K562 (cell line): ENCODE data around the gene SHC1. TPM values are rescaled to one million over a fixed set of nuclear protein-coding genes. Genes with fewer than 3 reads are reported as not detected.

Experiments used
- ATF4 ChIP-seq: fragments of 450-650 bp; formaldehyde crosslinking; IDR thresholded peaks from 2 replicates; pipeline ENCODE4 v1.4.0; 2022; ENCODE audit warnings: mild to moderate bottlenecking, moderate library complexity
- BRD9 ChIP-seq: fragments of 450-650 bp; IDR thresholded peaks from 2 replicates; pipeline ENCODE4 v1.6.1; 2018; ENCODE audit warnings: low read depth; ENCODE audit not compliant: partially characterized antibody
- CBX3 ChIP-seq, 2 experiments: IDR thresholded peaks; 1 replicate in 1 of 2; 2 replicates in 1 of 2; pipeline ENCODE4 v1.6.1; 2012; ENCODE audit warnings: inconsistent platforms in 2 of 2, low read length in 2 of 2, borderline replicate concordance in 1 of 2, control low read depth in 1 of 2
- DEAF1 ChIP-seq: fragments of 450-650 bp; formaldehyde crosslinking; IDR thresholded peaks from 2 replicates; pipeline ENCODE4 v1.4.0; 2020; ENCODE audit warnings: mild to moderate bottlenecking, moderate library complexity
- EP300 ChIP-seq: IDR thresholded peaks from 2 replicates; pipeline ENCODE4 v1.6.1; 2012; ENCODE audit warnings: low read length, improper control_type of control experiment
- FOXK1 ChIP-seq: sonication (generic); formaldehyde crosslinking; IDR thresholded peaks from 2 replicates; pipeline ENCODE4 v1.8.0; 2022; ENCODE audit warnings: missing genetic modification reagents, mild to moderate bottlenecking, borderline replicate concordance
- HOMEZ ChIP-seq: fragments of 250-450 bp; sonication (Bioruptor Pico); IDR thresholded peaks from 2 replicates; pipeline ENCODE4 v1.4.0; 2020; ENCODE audit warnings: mild to moderate bottlenecking, moderate library complexity
- IRF2 ChIP-seq: sonication (generic); formaldehyde crosslinking; IDR thresholded peaks from 2 replicates; pipeline ENCODE4 v1.8.1; 2022; ENCODE audit warnings: mild to moderate bottlenecking, missing genetic modification reagents
- KHSRP ChIP-seq: fragments of 450-650 bp; IDR thresholded peaks from 2 replicates; pipeline ENCODE4 v1.6.1; 2017
- NFRKB ChIP-seq: fragments of 450-650 bp; IDR thresholded peaks from 2 replicates; pipeline ENCODE4 v1.6.1; 2016; ENCODE audit warnings: low read depth
- POLR2G ChIP-seq: fragments of 200-400 bp; formaldehyde crosslinking; IDR thresholded peaks from 2 replicates; pipeline ENCODE4 v1.6.1; 2017; ENCODE audit warnings: low read depth, mild to moderate bottlenecking, antibody characterized with exemption, low read length, moderate library complexity
- PREB ChIP-seq: sonication (generic); formaldehyde crosslinking; IDR thresholded peaks from 2 replicates; pipeline ENCODE4 v1.8.1; 2023; ENCODE audit warnings: mild to moderate bottlenecking, missing genetic modification reagents
- SMAD1 ChIP-seq: fragments of 150-350 bp; IDR thresholded peaks from 2 replicates; pipeline ENCODE4 v1.6.1; 2014; ENCODE audit warnings: low read length, low read depth; ENCODE audit not compliant: partially characterized antibody
- TCF15 ChIP-seq: fragments of 250-450 bp; sonication (Bioruptor Pico); IDR thresholded peaks from 2 replicates; pipeline ENCODE4 v1.8.0; 2022; ENCODE audit warnings: moderate library complexity, mild to moderate bottlenecking, inconsistent platforms
- TFAM ChIP-seq: fragments of 250-450 bp; sonication (Bioruptor Pico); conservative IDR thresholded peaks from 2 replicates; pipeline ENCODE4 v1.5.0; 2021; ENCODE audit warnings: mild to moderate bottlenecking, moderate library complexity
- ZNF146 ChIP-seq: IDR thresholded peaks from one replicate; pipeline ENCODE4 v1.6.1; 2018; ENCODE audit warnings: missing compliant biosample characterization; ENCODE audit not compliant: unreplicated experiment
- ZNF277 ChIP-seq: fragments of 250-450 bp; sonication (Bioruptor Pico); IDR thresholded peaks from 2 replicates; pipeline ENCODE4 v1.8.0; 2022; ENCODE audit warnings: inconsistent platforms, mild to moderate bottlenecking, moderate library complexity, borderline replicate concordance
- polyA plus RNA-seq, 8 experiments: library from polyadenylated mRNA; depleted of rRNA in 4 of 8; stranded (reverse) in 5 of 8; unstranded in 3 of 8; fragments of >200 nt; fragmentation: Nextera tagmentation in 2 of 8; fragmentation: Illumina TruSeq in 1 of 8; extraction: Ambion mirVana in 2 of 8; extraction: Trizol in 1 of 8; gene quantifications; 2 replicates each; pipeline versions ENCODE4 v1.2.1 to v1.2.3, GENCODE V29; 2011 to 2014; ENCODE audit warnings: inconsistent platforms in 1 of 8, missing spikeins in 1 of 8
- total RNA-seq, 7 experiments: library from RNA; depleted of rRNA in 6 of 7; stranded (reverse); fragments of >200 nt in 6 of 7; fragmentation: Illumina TruSeq in 2 of 7; extraction: Trizol in 2 of 7; gene quantifications; 2 replicates each; pipeline versions ENCODE4 v1.2.1 to v1.2.3, GENCODE V29; 2011 to 2021; ENCODE audit warnings: low replicate concordance in 1 of 7
- TF ChIP-seq, protein P1 (sequence below), 2 experiments: fragments of 200-800 bp in 1 of 2; sonication (Bioruptor generic) in 1 of 2; sonication (generic) in 1 of 2; formaldehyde crosslinking in 1 of 2; IDR thresholded peaks in 1 of 2; conservative IDR thresholded peaks in 1 of 2; 2 replicates each; pipeline versions ENCODE4 v1.5.0 to v1.6.1; 2016 to 2020; ENCODE audit warnings: missing compliant biosample characterization in 1 of 2, missing genetic modification characterization in 1 of 2, missing genetic modification reagents in 1 of 2

SHC1 gene
- total and polyA plus RNA-seq, 9 of the 15 experiments (the other 6 are each of a cell fraction or from before 2014, with no cell fraction given), result 4.1 to 113 (median 51.9) TPM

- 0 out of 2 replicates have a peak, but pooled peaks have one; percentile 3 for TF ChIP-seq DEAF1
- TF ChIP-seq CBX3 (IDR thresholded peaks at IDR 0.05; ENCODE audit: borderline replicate concordance in 1 of 2, low read length in 2 of 2), result peak in 1 of 2 experiments; percentile 99; a peak in 2 of 3 replicates
- no peak for TF ChIP-seq TCF15 (CRISPR knock-in tag)
- peak; percentile 90; the same call in 1 of the 2 replicates for TF ChIP-seq FOXK1 (CRISPR knock-in tag)
- TF ChIP-seq TFAM (CRISPR knock-in tag), result no peak
- TF ChIP-seq NFRKB, result peak; percentile 86; the same call in 1 of the 2 replicates
- TF ChIP-seq KHSRP, result no peak
- peak; percentile 96 for TF ChIP-seq POLR2G
- peak; percentile 11 for TF ChIP-seq BRD9
- TF ChIP-seq ZNF277 (CRISPR knock-in tag), result no peak
- no peak for TF ChIP-seq IRF2 (CRISPR knock-in tag)
- peak; percentile 78 for TF ChIP-seq SMAD1
- TF ChIP-seq EP300, result no peak; the same call in none of the 2 replicates
- TF ChIP-seq HOMEZ, result no peak
- TF ChIP-seq, protein P1, sequence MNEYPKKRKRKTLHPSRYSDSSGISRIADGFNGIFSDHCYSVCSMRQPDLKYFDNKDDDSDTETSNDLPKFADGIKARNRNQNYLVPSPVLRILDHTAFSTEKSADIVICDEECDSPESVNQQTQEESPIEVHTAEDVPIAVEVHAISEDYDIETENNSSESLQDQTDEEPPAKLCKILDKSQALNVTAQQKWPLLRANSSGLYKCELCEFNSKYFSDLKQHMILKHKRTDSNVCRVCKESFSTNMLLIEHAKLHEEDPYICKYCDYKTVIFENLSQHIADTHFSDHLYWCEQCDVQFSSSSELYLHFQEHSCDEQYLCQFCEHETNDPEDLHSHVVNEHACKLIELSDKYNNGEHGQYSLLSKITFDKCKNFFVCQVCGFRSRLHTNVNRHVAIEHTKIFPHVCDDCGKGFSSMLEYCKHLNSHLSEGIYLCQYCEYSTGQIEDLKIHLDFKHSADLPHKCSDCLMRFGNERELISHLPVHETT (CRISPR knock-in tag; conservative IDR thresholded peaks at IDR 0.05 in 1 of 2, IDR thresholded peaks at IDR 0.05 in 1 of 2), result peak in 1 of 2 experiments; percentile 66; a peak in 1 of 4 replicates
- TF ChIP-seq ZNF146 (CRISPR knock-in tag), result peak; percentile 22
- no peak for TF ChIP-seq PREB (CRISPR knock-in tag)
- no peak for TF ChIP-seq ATF4 (CRISPR knock-in tag)
These were observed 33.9 kb downstream of the SHC1 start, which contains the start of gene PMVK (continued) for GRCh38 chr1:154936555-154937084.
